Stimulated activated CD8-positive, alpha-beta memory T cell treated with anti-CD3 and anti-CD28 coated beads, Interleukin-7, amount 100 ng/mL, for 24 hours (primary cell): Measurements from ENCODE around the gene HDDC3.
"Not testable (repeated sequence)": the region's sequence is repeated elsewhere in the genome, so short reads cannot be mapped to it uniquely, and the experiment has no call there.

Experiments
- DNase-seq: peaks from one replicate; pipeline ENCODE4 v3.0.0-alpha.2; 2020; ENCODE audit warnings: low read depth

HDDC3 gene

DNA sequence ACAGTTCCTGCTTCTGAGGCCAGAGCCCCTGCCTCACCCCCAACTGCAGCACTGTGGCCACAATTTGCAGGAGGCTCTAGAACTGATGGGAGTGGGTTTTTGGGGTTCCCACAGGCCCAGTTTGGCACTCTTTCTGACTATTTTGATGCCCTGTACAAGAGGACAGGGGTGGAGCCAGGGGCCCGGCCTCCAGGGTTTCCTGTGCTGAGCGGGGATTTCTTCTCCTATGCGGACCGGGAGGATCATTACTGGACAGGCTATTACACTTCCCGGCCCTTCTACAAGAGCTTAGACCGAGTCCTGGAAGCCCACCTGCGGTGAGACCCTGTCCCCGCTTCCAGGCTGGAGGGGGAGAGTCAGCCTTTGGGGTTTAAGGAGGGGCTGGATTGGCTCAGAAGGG lies 22.4 kb downstream of the HDDC3 start:
- DNase-seq, result no peak

- not testable (repeated sequence) for DNase-seq
These were observed 22.9 kb downstream of the HDDC3 start for GRCh38 chr15:90909449-90909848.

- no peak for DNase-seq
These were observed 24.4 kb downstream of the HDDC3 start for GRCh38 chr15:90907838-90908507.

DNA sequence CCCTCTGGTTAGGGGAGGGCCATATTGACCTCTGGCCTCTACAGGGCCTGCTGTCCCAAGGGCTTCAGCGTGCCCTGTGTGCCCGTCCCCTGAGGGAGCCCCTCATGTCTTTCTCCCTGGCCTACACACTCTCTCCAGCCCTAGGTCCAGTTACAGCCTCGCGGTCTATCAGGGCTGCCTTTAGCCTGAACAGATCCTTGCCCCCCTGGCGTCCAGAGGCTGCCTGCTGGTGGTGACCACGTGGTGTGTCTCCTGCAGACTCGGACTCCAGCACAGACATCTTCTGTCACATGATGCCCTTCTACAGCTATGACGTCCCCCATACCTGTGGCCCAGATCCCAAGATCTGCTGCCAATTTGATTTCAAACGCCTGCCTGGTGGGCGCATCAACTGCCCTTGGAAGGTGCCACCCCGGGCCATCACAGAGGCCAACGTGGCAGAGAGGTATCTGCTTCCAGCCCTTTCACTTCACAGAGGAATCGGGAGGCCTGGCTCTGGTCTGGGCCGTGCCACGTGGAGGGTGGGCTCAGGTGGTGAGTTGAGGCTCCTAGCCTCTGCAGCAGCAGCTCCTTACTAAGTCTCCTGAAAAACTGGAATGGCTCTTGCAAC lies 25.2 kb downstream of the HDDC3 start:
- DNase-seq, result no peak

DNA sequence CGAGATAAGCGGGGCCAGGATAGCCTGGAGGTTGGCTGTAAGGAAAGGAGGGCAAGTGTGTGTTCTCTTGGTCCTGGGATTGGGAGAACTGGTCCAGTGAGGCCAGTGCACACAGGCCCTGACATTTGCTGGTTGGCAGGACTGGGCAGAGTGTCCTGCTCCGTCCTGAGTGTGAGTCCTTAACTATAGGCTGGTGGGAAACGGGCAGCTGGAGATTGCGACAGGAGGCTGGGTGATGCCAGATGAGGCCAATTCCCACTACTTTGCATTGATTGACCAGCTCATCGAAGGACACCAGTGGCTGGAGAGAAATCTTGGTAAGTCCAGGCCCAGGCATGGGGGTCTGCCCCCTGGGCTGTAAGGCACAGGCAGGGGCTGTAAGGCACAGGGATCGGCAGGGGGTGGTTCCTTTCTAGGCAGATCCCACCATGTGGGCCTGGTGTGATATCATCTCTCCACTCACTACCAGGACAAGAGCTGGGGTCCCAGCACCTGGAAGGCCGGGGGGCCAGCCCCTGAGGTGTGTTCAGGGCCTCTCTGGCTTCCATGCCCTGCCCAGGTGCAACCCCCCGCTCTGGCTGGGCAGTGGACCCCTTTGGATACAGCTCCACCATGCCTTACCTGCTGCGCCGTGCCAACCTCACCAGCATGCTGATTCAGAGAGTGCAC lies 26.0 kb downstream of the HDDC3 start:
- DNase-seq, result no peak

- no peak for DNase-seq
These were observed 26.8 kb downstream of the HDDC3 start for GRCh38 chr15:90905306-90906180.

- no peak for DNase-seq
These were observed 27.6 kb downstream of the HDDC3 start for GRCh38 chr15:90904746-90905145.

DNA sequence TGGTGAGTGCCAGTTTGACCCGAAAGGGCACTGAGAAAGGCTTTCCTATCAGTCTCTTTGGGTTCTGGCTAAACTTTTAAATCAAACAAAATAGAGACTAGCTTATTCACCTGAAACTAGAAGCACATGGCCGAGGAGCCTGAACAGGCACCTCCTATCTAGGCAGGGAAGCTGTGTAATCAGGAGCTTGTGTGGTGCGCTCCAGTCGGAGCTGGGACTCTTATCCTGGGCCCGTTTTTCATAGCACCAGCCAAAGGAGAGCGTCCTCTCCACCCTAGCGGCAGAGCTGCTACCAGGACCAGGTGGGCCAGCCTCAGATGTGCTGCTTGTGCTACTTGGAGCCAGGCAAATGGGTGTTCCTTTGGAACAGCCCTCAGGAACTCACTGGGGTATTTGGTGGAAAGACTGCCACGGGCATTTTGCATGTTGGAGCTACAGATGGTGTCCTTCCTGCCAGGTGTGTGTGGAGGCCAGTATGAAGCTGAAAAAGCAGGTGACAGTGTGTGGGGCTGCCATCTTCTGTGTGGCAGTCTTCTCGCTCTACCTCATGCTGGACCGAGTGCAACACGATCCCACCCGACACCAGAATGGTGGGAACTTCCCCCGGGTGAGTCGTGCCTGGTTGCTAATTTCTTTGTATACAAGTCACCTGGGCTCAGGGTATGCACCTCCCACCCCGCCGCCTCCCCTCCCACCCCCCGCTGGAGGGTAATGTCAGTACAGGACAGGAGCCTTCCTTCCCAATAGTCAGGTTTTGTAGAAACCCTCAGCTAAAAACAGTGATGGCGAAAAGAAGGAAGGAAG lies 28.4 kb downstream of the HDDC3 start:
- no peak for DNase-seq

- DNase-seq, result peak; percentile 46
These were observed 29.3 kb downstream of the HDDC3 start, which contains the start of gene MAN2A2 for GRCh38 chr15:90902840-90903732. Gene MAN2A2, plus strand, starts transcription at chr15:90903302. Its CDS starts 906 bp downstream, at chr15:90904208.

GRCh38 chr15:90902040-90902839 lies 30.1 kb downstream of the HDDC3 start:
- DNase-seq, result peak; percentile 37

GRCh38 chr15:90901175-90902039 lies 30.9 kb downstream of the HDDC3 start:
- DNase-seq, result no peak

- DNase-seq, result not testable (repeated sequence)
These were observed 35.2 kb downstream of the HDDC3 start for GRCh38 chr15:90897131-90897655.

GRCh38 chr15:90895571-90896117 lies 36.7 kb downstream of the HDDC3 start:
- no peak for DNase-seq

DNA sequence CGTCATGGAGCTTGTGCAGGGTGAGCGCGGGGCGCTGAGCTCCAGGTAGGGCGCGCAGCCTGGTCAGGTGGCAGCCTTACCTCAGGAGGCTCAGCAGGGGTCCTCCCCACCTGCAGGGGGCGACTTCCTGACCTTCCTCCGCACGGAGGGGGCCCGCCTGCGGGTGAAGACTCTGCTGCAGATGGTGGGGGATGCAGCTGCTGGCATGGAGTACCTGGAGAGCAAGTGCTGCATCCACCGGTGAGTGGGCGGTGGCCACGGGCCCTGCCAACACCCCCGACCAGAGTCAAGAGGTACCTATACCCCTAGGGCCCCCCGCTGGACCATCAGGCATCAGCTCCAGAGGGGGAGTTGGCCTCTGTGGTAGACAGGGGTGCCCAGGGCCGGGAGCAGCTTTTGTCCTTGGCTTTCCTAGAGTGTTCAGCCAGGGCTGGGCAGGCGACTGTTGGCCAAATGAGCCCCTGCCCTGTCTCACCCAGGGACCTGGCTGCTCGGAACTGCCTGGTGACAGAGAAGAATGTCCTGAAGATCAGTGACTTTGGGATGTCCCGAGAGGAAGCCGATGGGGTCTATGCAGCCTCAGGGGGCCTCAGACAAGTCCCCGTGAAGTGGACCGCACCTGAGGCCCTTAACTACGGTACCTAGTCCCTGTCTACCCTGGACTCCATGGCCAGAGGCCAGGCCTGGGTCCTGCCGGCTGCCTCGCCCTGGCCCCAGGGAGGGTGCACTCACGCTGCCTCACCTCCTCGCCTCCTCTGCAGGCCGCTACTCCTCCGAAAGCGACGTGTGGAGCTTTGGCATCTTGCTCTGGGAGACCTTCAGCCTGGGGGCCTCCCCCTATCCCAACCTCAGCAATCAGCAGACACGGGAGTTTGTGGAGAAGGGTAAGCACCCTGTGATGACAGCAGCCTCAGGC lies 38.9 kb downstream of the HDDC3 start:
- no peak for DNase-seq

GRCh38 chr15:90892498-90893174 lies 39.7 kb downstream of the HDDC3 start:
- no peak for DNase-seq

GRCh38 chr15:90892023-90892422 lies 40.3 kb downstream of the HDDC3 start:
- no peak for DNase-seq
